ENCODE data around the gene PRKCB. TPM values are rescaled to one million over a fixed set of nuclear protein-coding genes. Genes with fewer than 3 reads are reported as not detected.

PRKCB gene
- total RNA-seq, 1 experiment from 2014 or later = not detected

DNA sequence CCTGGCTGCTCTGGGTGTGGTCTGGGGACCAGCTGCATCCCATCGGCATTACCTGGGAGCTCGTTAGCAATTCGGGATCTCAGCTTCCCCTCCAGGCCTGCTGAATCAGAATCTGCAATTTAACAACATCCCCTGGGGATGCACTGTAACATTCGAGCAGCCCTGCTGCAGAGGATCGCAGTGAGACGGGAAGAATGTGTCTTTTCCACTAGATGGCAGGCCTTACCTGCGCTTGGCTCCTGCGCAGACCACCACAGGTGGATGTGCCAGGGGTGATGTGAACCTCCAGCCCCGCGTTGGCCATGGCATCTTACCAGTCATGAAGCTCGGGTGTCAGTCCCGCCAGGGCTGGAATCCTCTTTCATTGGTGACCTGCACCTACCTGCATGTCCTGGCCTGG lies 209.9 kb downstream of the PRKCB start:
- TF ChIP-seq, protein P1, sequence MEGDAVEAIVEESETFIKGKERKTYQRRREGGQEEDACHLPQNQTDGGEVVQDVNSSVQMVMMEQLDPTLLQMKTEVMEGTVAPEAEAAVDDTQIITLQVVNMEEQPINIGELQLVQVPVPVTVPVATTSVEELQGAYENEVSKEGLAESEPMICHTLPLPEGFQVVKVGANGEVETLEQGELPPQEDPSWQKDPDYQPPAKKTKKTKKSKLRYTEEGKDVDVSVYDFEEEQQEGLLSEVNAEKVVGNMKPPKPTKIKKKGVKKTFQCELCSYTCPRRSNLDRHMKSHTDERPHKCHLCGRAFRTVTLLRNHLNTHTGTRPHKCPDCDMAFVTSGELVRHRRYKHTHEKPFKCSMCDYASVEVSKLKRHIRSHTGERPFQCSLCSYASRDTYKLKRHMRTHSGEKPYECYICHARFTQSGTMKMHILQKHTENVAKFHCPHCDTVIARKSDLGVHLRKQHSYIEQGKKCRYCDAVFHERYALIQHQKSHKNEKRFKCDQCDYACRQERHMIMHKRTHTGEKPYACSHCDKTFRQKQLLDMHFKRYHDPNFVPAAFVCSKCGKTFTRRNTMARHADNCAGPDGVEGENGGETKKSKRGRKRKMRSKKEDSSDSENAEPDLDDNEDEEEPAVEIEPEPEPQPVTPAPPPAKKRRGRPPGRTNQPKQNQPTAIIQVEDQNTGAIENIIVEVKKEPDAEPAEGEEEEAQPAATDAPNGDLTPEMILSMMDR (conservative IDR thresholded peaks at IDR 0.05; ENCODE audit: low read depth, low read length) = peak; percentile 54
- no peak for TF ChIP-seq EZH2 (IDR thresholded peaks at IDR 0.05; ENCODE audit: low read length, unreplicated experiment)
- H3F3A ChIP-seq (ENCODE audit: low read length, unreplicated experiment) = no peaks in the 10 kb centered on the region
- H3K79me2 ChIP-seq (ENCODE audit: low read length) = no peaks in the 10 kb centered on the region
- no peak overlapping the region for H3K4me3 ChIP-seq (ENCODE audit: low read length)
- no peaks in the 10 kb centered on the region for H4K20me1 ChIP-seq (ENCODE audit: low read length)
- POLR2A ChIA-PET (ENCODE audit: unreplicated experiment) = no interaction called here
- H3K9me3 ChIP-seq (ENCODE audit: low read length) = no peaks in the 10 kb centered on the region
- intact Hi-C loops (cut with micrococcal nuclease) = no loop called here
- peak; percentile 9 for DNase-seq
- no peak overlapping the region for H3K9ac ChIP-seq (ENCODE audit: low read length)
- peaks cover 12% of the 10 kb centered on the region for H3K27me3 ChIP-seq (ENCODE audit: low read length)
- H3K27ac ChIP-seq (ENCODE audit: low read length) = no peak overlapping the region
- CTCF ChIA-PET = interaction anchor here (0.6 to 0.7 kb wide), 2 partner anchors 22 to 459 kb away, joined by 3 to 10 read pairs; no protein-coding TSS in a partner anchor
- peak; percentile 53 for ATAC-seq
- no TSS peak for BruUV-seq (replicated peaks)
- H3K4me2 ChIP-seq (ENCODE audit: low read length) = no peak overlapping the region
- H2AFZ ChIP-seq (ENCODE audit: low read length) = no peak overlapping the region
- no peaks in the 10 kb centered on the region for H3K9me2 ChIP-seq (replicated peaks; ENCODE audit: low read length)
- H3K4me1 ChIP-seq (ENCODE audit: insufficient read depth, low read length) = no peaks in the 10 kb centered on the region
- no peaks in the 10 kb centered on the region for H3K36me3 ChIP-seq (ENCODE audit: low read depth, low read length)

GRCh38 chr16:24046442-24046841 lies 210.7 kb downstream of the PRKCB start:
- intact Hi-C loops (cut with micrococcal nuclease) = no loop called here
- no peak overlapping the region for H3K4me2 ChIP-seq (ENCODE audit: low read length)
- CTCF ChIA-PET = interaction anchor here (0.7 kb wide), 1 partner anchor 458 kb away, joined by 3 read pairs; no protein-coding TSS in a partner anchor

DNA sequence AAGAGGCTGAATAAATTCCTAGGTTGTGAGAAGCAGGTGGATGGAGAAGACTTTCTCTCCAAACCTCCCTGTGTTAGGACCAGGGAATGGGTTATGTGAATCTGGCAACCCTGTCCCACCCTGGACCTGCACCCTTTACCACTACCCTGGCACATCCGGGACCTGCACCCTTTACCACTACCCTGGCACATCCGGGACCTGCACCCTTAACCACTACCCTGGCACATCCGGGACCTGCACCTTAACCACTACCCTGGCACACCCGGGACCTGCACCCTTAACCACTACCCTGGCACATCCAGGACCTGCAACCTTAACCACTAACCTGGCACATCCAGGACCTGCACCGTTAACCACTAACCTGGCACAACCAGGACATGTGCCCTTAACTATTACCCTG lies 213.3 kb downstream of the PRKCB start:
- intact Hi-C loops (cut with micrococcal nuclease) = no loop called here
- BruUV-seq (replicated peaks) = no TSS peak

More at GRCh38 chr16:24046442-24046841, 210.7 kb downstream of the PRKCB start:
- ATAC-seq = no peak
- H3K79me2 ChIP-seq (ENCODE audit: low read length) = no peaks in the 10 kb centered on the region
- BruUV-seq (replicated peaks) = no TSS peak
- no peak overlapping the region for H3K27ac ChIP-seq (ENCODE audit: low read length)
- no peak overlapping the region for H3K4me3 ChIP-seq (ENCODE audit: low read length)
- no peaks in the 10 kb centered on the region for H4K20me1 ChIP-seq (ENCODE audit: low read length)
- TF ChIP-seq EZH2 (IDR thresholded peaks at IDR 0.05; ENCODE audit: low read length, unreplicated experiment) (no peak), EZH2phosphoT487 (IDR thresholded peaks at IDR 0.05; ENCODE audit: borderline replicate concordance, low read length) (no peak)
- TF ChIP-seq, protein P1 (conservative IDR thresholded peaks at IDR 0.05; ENCODE audit: low read depth, low read length) = no peak
- no peaks in the 10 kb centered on the region for H3K36me3 ChIP-seq (ENCODE audit: low read depth, low read length)
- H3K9me3 ChIP-seq (ENCODE audit: low read length) = no peaks in the 10 kb centered on the region
- no peak for DNase-seq
- H3K9ac ChIP-seq (ENCODE audit: low read length) = no peak overlapping the region
- no peak overlapping the region for H2AFZ ChIP-seq (ENCODE audit: low read length)
- no peaks in the 10 kb centered on the region for H3K9me2 ChIP-seq (replicated peaks; ENCODE audit: low read length)
- H3K4me1 ChIP-seq (ENCODE audit: insufficient read depth, low read length) = no peaks in the 10 kb centered on the region
- H3K27me3 ChIP-seq (ENCODE audit: low read length) = peaks cover 20% of the 10 kb centered on the region
- POLR2A ChIA-PET (ENCODE audit: unreplicated experiment) = no interaction called here
- H3F3A ChIP-seq (ENCODE audit: low read length, unreplicated experiment) = no peaks in the 10 kb centered on the region

More for the DNA sequence above, 213.3 kb downstream of the PRKCB start:
- Histone ChIP-seq H3K4me2 (ENCODE audit: low read length) (no peak overlapping the region), H3K79me2 (ENCODE audit: low read length) (no peaks in the 10 kb centered on the region), H3K9me2 (replicated peaks; ENCODE audit: low read length) (no peaks in the 10 kb centered on the region), H3K9ac (ENCODE audit: low read length) (no peak overlapping the region), H3F3A (ENCODE audit: low read length, unreplicated experiment) (no peaks in the 10 kb centered on the region), H3K9me3 (ENCODE audit: low read length) (no peaks in the 10 kb centered on the region), H3K27me3 (ENCODE audit: low read length) (peaks cover 20% of the 10 kb centered on the region), H3K27ac (ENCODE audit: low read length) (no peak overlapping the region), H3K4me3 (ENCODE audit: low read length) (no peak overlapping the region), H3K36me3 (ENCODE audit: low read depth, low read length) (no peaks in the 10 kb centered on the region), H2AFZ (ENCODE audit: low read length) (no peak overlapping the region), H4K20me1 (ENCODE audit: low read length) (no peaks in the 10 kb centered on the region), H3K4me1 (ENCODE audit: insufficient read depth, low read length) (no peaks in the 10 kb centered on the region)
- DNase-seq (no peak), ATAC-seq (no peak)
- ChIA-PET CTCF (no interaction called here), POLR2A (ENCODE audit: unreplicated experiment) (no interaction called here)
- TF ChIP-seq, protein P1 (conservative IDR thresholded peaks at IDR 0.05; ENCODE audit: low read depth, low read length) = no peak

Data from PC-3 (cell line).